Glutamatergic neuron (in vitro differentiated cells): ENCODE data around the gene RBM17. TPM values are rescaled to one million over a fixed set of nuclear protein-coding genes. Genes with fewer than 3 reads are reported as not detected.

Experiments used
- DNase-seq: peaks from one replicate; pipeline ENCODE4 v3.0.0; 2022
- H3K27ac Mint-ChIP-seq: one replicate; pipeline ENCODE4 v1.8.0; 2020; ENCODE audit warnings: mild to moderate bottlenecking, mixed read lengths, inconsistent platforms; ENCODE audit not compliant: unreplicated experiment
- H3K27me3 Mint-ChIP-seq: one replicate; pipeline ENCODE4 v1.8.0; 2020; ENCODE audit warnings: mild to moderate bottlenecking, moderate library complexity, mixed read lengths, inconsistent platforms; ENCODE audit not compliant: unreplicated experiment
- H3K36me3 Mint-ChIP-seq: one replicate; pipeline ENCODE4 v1.8.0; 2020; ENCODE audit warnings: mild to moderate bottlenecking, mixed read lengths, inconsistent platforms; ENCODE audit not compliant: unreplicated experiment
- H3K4me1 Mint-ChIP-seq: one replicate; pipeline ENCODE4 v1.8.0; 2020; ENCODE audit warnings: mild to moderate bottlenecking, low read depth, mixed read lengths, inconsistent platforms; ENCODE audit not compliant: unreplicated experiment
- H3K4me3 Mint-ChIP-seq: one replicate; pipeline ENCODE4 v1.8.0; 2020; ENCODE audit warnings: mild to moderate bottlenecking, mixed read lengths, inconsistent platforms; ENCODE audit not compliant: unreplicated experiment
- H3K9me3 Mint-ChIP-seq: one replicate; pipeline ENCODE4 v1.8.0; 2020; ENCODE audit warnings: mild to moderate bottlenecking, moderate library complexity, mixed read lengths, inconsistent platforms; ENCODE audit not compliant: unreplicated experiment
- total RNA-seq: library from RNA; stranded (reverse); fragmentation: NEBNext Ultra II Directional; extraction: Animal tissue kit (Norgen Biotek cat#: 25700); gene quantifications from one replicate; pipeline ENCODE4 v1.2.1, GENCODE V29; 2021; ENCODE audit not compliant: unreplicated experiment
- TF ChIP-seq, protein P1 (sequence below): fragments of 200-600 bp; sonication (generic); IDR thresholded peaks from one replicate; pipeline ENCODE4 v1.5.0; 2021; ENCODE audit not compliant: partially characterized antibody, unreplicated experiment

RBM17 gene
- total RNA-seq, 1 donor from 2014 or later, result 171 TPM

DNA sequence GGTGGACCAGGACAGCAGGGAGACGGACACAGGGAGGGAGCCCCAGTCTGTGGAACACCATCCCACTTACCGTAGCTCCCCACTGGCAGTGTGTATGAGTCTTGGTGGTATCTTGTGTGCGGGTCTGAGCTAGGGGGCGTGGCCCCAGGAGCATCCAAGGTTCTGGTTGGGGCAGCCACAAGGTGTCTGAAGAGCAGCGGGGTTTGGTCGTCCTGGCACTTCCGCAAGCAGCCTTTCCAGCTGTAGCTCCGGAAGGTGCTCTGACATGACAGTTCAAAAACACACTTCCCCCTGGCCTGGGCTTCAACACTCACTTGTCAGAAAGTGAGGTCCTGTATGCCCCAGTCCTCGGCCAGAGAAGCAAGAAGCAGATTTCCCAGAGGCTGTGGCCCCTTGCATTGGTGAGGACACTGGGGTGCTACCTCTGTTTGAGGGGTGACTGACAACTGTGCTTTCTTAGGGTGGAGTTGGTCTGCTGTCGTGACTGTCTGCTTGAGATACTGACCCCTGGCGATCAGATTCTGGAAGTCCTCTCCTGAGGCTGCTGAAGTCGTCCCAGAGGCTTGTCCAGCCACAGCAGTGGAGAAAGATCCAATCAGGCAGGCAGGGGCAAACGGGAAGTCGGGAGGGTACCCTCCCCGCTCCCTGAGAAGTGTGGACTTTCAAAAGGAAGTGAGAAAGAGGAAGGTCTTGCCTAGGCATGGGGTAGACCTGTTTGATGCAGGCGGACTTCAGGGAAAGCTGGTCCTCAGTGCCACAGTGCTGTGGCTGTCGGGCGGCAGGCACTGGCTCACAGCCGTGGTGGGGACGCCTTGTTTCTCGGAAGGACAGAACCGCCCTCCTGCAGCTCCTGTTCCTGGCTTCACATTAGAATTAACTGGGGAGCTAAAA lies 62.5 kb downstream of the RBM17 start:
- peaks cover 10% of the 10 kb centered on the region for H3K27me3 Mint-ChIP-seq
- peaks cover 12% of the 10 kb centered on the region for H3K36me3 Mint-ChIP-seq
- TF ChIP-seq, protein P1, sequence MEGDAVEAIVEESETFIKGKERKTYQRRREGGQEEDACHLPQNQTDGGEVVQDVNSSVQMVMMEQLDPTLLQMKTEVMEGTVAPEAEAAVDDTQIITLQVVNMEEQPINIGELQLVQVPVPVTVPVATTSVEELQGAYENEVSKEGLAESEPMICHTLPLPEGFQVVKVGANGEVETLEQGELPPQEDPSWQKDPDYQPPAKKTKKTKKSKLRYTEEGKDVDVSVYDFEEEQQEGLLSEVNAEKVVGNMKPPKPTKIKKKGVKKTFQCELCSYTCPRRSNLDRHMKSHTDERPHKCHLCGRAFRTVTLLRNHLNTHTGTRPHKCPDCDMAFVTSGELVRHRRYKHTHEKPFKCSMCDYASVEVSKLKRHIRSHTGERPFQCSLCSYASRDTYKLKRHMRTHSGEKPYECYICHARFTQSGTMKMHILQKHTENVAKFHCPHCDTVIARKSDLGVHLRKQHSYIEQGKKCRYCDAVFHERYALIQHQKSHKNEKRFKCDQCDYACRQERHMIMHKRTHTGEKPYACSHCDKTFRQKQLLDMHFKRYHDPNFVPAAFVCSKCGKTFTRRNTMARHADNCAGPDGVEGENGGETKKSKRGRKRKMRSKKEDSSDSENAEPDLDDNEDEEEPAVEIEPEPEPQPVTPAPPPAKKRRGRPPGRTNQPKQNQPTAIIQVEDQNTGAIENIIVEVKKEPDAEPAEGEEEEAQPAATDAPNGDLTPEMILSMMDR, result peak; percentile 51
- H3K4me3 Mint-ChIP-seq, result peak overlapping the region; percentile 28
- peaks cover 17% of the 10 kb centered on the region for H3K9me3 Mint-ChIP-seq
- peak overlapping the region; percentile 57 for H3K27ac Mint-ChIP-seq
- H3K4me1 Mint-ChIP-seq, result peaks cover 35% of the 10 kb centered on the region
- peak; percentile 61 for DNase-seq

DNA sequence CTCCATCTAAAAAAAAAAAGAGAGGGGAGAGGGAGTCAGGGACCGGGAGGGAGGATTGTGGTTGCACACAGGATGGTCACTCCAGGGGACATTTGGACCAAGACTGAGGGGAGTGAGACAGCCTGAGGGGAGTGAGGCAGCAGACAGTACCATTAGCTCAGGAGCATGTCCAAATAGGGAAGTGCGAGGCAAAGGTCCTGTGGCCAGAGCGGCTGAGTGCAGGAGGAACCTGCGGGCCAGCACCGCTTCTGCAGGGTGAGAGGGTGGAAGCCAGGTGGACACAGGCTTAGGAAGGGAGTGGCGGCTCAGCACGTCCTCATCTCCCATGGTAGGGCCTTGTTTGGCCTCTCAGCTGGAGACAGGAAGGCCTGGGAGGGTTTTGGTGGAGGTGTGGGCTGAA lies 65.0 kb downstream of the RBM17 start:
- Mint-ChIP-seq H3K4me3 (no peak overlapping the region), H3K27me3 (peaks cover 4% of the 10 kb centered on the region), H3K4me1 (peaks cover 18% of the 10 kb centered on the region), H3K36me3 (peaks cover 7% of the 10 kb centered on the region), H3K9me3 (peaks cover 12% of the 10 kb centered on the region), H3K27ac (no peak overlapping the region)
- TF ChIP-seq, protein P1, result no peak
- DNase-seq, result no peak

DNA sequence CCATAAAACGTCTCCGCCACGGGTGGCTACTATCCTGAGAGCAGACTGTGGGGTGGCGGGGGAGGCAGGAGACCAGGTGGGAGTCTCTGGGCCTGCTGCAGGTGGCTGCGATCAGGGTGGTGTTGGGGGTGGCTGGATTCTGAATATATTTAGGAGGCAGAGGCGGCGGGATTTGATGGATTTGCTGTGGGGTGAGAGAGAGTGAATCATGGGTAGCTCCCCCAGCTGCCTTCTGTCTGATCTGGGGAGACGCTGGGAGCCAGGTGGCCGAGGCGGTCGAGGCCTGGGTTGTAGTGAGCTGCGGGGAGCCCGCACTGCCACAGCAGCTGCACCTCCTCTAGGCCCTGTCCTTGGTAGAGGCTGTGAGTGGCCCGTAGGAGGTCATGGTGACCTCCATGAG lies 65.7 kb downstream of the RBM17 start:
- Mint-ChIP-seq H3K36me3 (peaks cover 6% of the 10 kb centered on the region), H3K4me3 (no peak overlapping the region), H3K9me3 (peaks cover 8% of the 10 kb centered on the region), H3K4me1 (peaks cover 15% of the 10 kb centered on the region), H3K27ac (no peak overlapping the region), H3K27me3 (peaks cover 4% of the 10 kb centered on the region)
- no peak for DNase-seq
- TF ChIP-seq, protein P1, result no peak

DNA sequence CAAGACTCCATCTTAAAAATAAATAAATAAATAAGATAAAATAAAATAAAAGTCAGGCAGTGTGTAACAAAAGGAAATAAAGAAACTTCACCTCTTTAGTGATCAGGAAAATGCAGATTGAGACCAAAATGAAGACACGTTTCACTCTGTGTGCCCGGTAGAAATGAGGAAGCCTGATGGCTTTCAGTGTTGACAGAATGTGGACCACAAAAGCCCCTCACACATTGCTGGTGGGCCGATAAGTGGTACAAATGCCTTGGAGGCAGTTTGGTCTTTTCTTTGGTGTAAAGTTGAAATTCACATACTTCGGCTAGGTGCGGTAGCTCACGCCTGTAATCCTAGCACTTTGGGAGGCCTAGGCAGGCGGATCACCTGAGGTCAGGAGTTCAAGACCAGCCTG lies 69.4 kb downstream of the RBM17 start:
- Mint-ChIP-seq H3K27me3 (no peaks in the 10 kb centered on the region), H3K27ac (no peak overlapping the region), H3K36me3 (no peaks in the 10 kb centered on the region), H3K4me1 (peaks cover 12% of the 10 kb centered on the region), H3K9me3 (peaks cover 1% of the 10 kb centered on the region), H3K4me3 (no peak overlapping the region)
- TF ChIP-seq, protein P1, result no peak
- DNase-seq, result no peak

DNA sequence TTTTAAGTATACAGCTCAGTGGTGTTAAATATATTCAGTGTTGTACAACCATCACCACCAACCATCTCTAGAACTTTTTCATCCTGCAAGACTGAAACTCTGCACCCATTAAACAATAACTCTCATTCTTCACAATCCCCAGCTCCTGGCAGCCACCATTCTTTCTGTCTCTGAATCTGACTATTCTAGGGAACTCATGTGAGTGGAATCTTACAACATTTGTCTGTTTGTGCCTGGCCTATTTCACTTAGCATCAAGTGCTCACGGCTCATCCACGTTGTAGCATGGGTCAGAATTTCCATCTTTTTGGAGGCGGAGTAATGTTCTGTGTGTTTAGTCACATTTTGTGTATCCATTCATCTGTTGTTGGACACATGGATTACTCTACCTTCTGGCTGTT lies 73.1 kb downstream of the RBM17 start:
- H3K9me3 Mint-ChIP-seq, result peaks cover 6% of the 10 kb centered on the region
- no peaks in the 10 kb centered on the region for H3K36me3 Mint-ChIP-seq
- TF ChIP-seq, protein P1, result no peak
- no peak overlapping the region for H3K4me3 Mint-ChIP-seq
- H3K27ac Mint-ChIP-seq, result peak overlapping the region; percentile 19
- peaks cover 4% of the 10 kb centered on the region for H3K27me3 Mint-ChIP-seq
- no peak for DNase-seq
- H3K4me1 Mint-ChIP-seq, result peaks cover 30% of the 10 kb centered on the region
